GM23248 (cell line): ENCODE measurements around the gene ZBTB20.

ENCODE experiments used
- EZH2 ChIP-seq: fragments of 200-600 bp; sonication (generic); IDR thresholded peaks from 2 replicates; pipeline ENCODE4 v1.6.1; 2018; ENCODE audit warnings: antibody characterized with exemption, mild to moderate bottlenecking; ENCODE audit not compliant: insufficient read depth, poor library complexity, severe bottlenecking
- EZH2phosphoT487 ChIP-seq: fragments of 200-600 bp; sonication (generic); IDR thresholded peaks from 2 replicates; pipeline ENCODE4 v1.6.1; 2018; ENCODE audit warnings: antibody characterized with exemption, moderate library complexity, mild to moderate bottlenecking, low read depth; ENCODE audit not compliant: insufficient read depth

DNA sequence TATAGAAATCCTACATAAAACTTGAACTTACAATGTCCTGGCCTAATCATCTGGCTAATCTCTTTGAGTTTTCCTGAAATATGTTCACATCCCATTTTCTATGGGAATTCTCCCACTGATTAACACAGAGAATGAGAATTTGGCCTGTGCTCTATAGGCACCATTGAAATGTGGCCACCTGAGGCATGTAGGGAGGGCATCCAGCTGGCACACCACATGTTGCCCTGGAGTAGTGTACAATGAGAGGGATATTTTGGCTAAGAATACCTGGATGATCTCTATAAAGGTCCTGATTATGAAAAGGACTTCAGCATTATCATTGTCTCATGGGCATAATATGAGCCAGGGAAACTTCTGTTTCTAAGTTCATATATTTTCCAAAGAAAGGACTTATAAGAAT is 324.0 kb downstream of the ZBTB20 start:
- no peak for TF ChIP-seq EZH2phosphoT487
- TF ChIP-seq EZH2 = no peak
